Measurements from ENCODE around the gene TSPAN14.

Gene TSPAN14

GRCh38 chr10:80425901-80426300 lies 28.2 kb upstream of the TSPAN14 start:
- no peak for DNase-seq

GRCh38 chr10:80427541-80427940 lies 26.6 kb upstream of the TSPAN14 start:
- no peak for DNase-seq

- no peak for DNase-seq
These were observed 24.6 kb upstream of the TSPAN14 start for GRCh38 chr10:80429521-80429973.

GRCh38 chr10:80433134-80433533 lies 21.0 kb upstream of the TSPAN14 start:
- no peak for DNase-seq

- no peak for DNase-seq
These were observed 17.5 kb upstream of the TSPAN14 start for GRCh38 chr10:80436446-80437098.

- DNase-seq = no peak
These were observed 16.9 kb upstream of the TSPAN14 start for GRCh38 chr10:80437227-80437626.

GRCh38 chr10:80441831-80442230 lies 12.3 kb upstream of the TSPAN14 start:
- no peak for DNase-seq

GRCh38 chr10:80442879-80443278 lies 11.2 kb upstream of the TSPAN14 start:
- DNase-seq = no peak

GRCh38 chr10:80443531-80443974 lies 10.6 kb upstream of the TSPAN14 start:
- DNase-seq = peak in 1 of 5 donors; percentile 76

GRCh38 chr10:80444124-80444523 lies 10.0 kb upstream of the TSPAN14 start:
- no peak for DNase-seq

GRCh38 chr10:80444646-80445319 lies 9.3 kb upstream of the TSPAN14 start:
- DNase-seq = peak in 3 of 5 donors; percentile 49 to 77 (median 64)

- DNase-seq = no peak
These were observed 6.5 kb upstream of the TSPAN14 start for GRCh38 chr10:80447436-80448190.

GRCh38 chr10:80448209-80448942 lies 5.7 kb upstream of the TSPAN14 start:
- DNase-seq = no peak

- DNase-seq = no peak
These were observed 4.6 kb upstream of the TSPAN14 start for GRCh38 chr10:80449520-80449919.

GRCh38 chr10:80451132-80451531 lies 3.0 kb upstream of the TSPAN14 start:
- no peak for DNase-seq

- no peak for DNase-seq
These were observed 2.0 kb upstream of the TSPAN14 start for GRCh38 chr10:80452069-80452468.

GRCh38 chr10:80452640-80453039 lies 1.5 kb upstream of the TSPAN14 start:
- no peak for DNase-seq

GRCh38 chr10:80453056-80453841 lies 861 bp upstream of the TSPAN14 start:
- DNase-seq = no peak

GRCh38 chr10:80454513-80455460 lies 677 bp downstream of the TSPAN14 start:
- DNase-seq = no peak

- DNase-seq = no peak
These were observed 1.6 kb downstream of the TSPAN14 start for GRCh38 chr10:80455461-80456349.
